ENCODE measurements around the gene C4orf36. TPM values are rescaled to one million over a fixed set of nuclear protein-coding genes. Genes with fewer than 3 reads are reported as not detected.

Gene C4orf36
- total RNA-seq, 1 experiment from 2014 or later: 5.3 TPM

- POLR2A ChIA-PET (ENCODE audit: low non-redundant PET): interaction anchor here (0.6 kb wide), 1 partner anchor 303 kb away, joined by 4 read pairs; no protein-coding TSS in a partner anchor
- no peak overlapping the region for H3K27ac ChIP-seq (ENCODE audit: low read depth, low read length, poor library complexity, severe bottlenecking)
- no peak for DNase-seq (ENCODE audit: low spot score)
Measured at GRCh38 chr4:86855572-86855971, 36.6 kb downstream of the C4orf36 start.

GRCh38 chr4:86853209-86853608 lies 39.0 kb downstream of the C4orf36 start:
- DNase-seq (ENCODE audit: low spot score): no peak
- Histone ChIP-seq H3K27ac (ENCODE audit: low read depth, low read length, poor library complexity, severe bottlenecking) (no peak overlapping the region), H3K27me3 (replicated peaks; ENCODE audit: insufficient read depth, low read depth, low read length, poor library complexity) (no peaks in the 10 kb centered on the region), H3K36me3 (ENCODE audit: insufficient read depth, low read length, poor library complexity, severe bottlenecking) (no peaks in the 10 kb centered on the region), H3K4me3 (ENCODE audit: low read depth, low read length, poor library complexity, severe bottlenecking) (no peak overlapping the region), H3K9me3 (ENCODE audit: low read depth, low read length, poor library complexity, severe bottlenecking) (no peaks in the 10 kb centered on the region), H3K4me1 (ENCODE audit: insufficient read depth, low read length, poor library complexity, severe bottlenecking) (no peaks in the 10 kb centered on the region)
- no TSS peak for BruUV-seq (replicated peaks)
- POLR2A ChIA-PET (ENCODE audit: low non-redundant PET): no interaction called here
- intact Hi-C loops (cut with micrococcal nuclease; ENCODE audit: unreplicated experiment): no loop called here
- CTCF ChIA-PET: no interaction called here
- TF ChIP-seq EZH2 (IDR thresholded peaks at IDR 0.05; ENCODE audit: borderline replicate concordance, low read depth, low read length, poor library complexity, severe bottlenecking) (no peak), CTCF (conservative IDR thresholded peaks at IDR 0.05; ENCODE audit: low read depth, low read length) (no peak)

More at GRCh38 chr4:86855572-86855971, 36.6 kb downstream of the C4orf36 start:
- intact Hi-C loops (cut with micrococcal nuclease; ENCODE audit: unreplicated experiment): no loop called here
- Histone ChIP-seq H3K36me3 (ENCODE audit: insufficient read depth, low read length, poor library complexity, severe bottlenecking) (no peaks in the 10 kb centered on the region), H3K4me1 (ENCODE audit: insufficient read depth, low read length, poor library complexity, severe bottlenecking) (no peaks in the 10 kb centered on the region), H3K9me3 (ENCODE audit: low read depth, low read length, poor library complexity, severe bottlenecking) (no peaks in the 10 kb centered on the region), H3K27me3 (replicated peaks; ENCODE audit: insufficient read depth, low read depth, low read length, poor library complexity) (no peaks in the 10 kb centered on the region), H3K4me3 (ENCODE audit: low read depth, low read length, poor library complexity, severe bottlenecking) (no peak overlapping the region)
- BruUV-seq (replicated peaks): no TSS peak
- CTCF ChIA-PET: no interaction called here
- TF ChIP-seq CTCF (conservative IDR thresholded peaks at IDR 0.05; ENCODE audit: low read depth, low read length) (no peak), EZH2 (IDR thresholded peaks at IDR 0.05; ENCODE audit: borderline replicate concordance, low read depth, low read length, poor library complexity, severe bottlenecking) (no peak)

GRCh38 chr4:86848732-86849619 lies 43.2 kb downstream of the C4orf36 start, which contains the start of gene SLC10A6:
SLC10A6 (minus strand) TSS chr4:86849384; CDS start chr4:86849115, 269 bp downstream.
- Histone ChIP-seq H3K27ac (ENCODE audit: low read depth, low read length, poor library complexity, severe bottlenecking) (no peak within 1 kb of the TSS), H3K4me1 (ENCODE audit: insufficient read depth, low read length, poor library complexity, severe bottlenecking) (peaks cover 9% of the 10 kb centered on the region), H3K4me3 (ENCODE audit: low read depth, low read length, poor library complexity, severe bottlenecking) (no peak within 1 kb of the TSS), H3K27me3 (replicated peaks; ENCODE audit: insufficient read depth, low read depth, low read length, poor library complexity) (no peaks in the 10 kb centered on the region), H3K9me3 (ENCODE audit: low read depth, low read length, poor library complexity, severe bottlenecking) (no peaks in the 10 kb centered on the region), H3K36me3 (ENCODE audit: insufficient read depth, low read length, poor library complexity, severe bottlenecking) (no peaks in the 10 kb centered on the region)
- no TSS peak for BruUV-seq (replicated peaks)
- intact Hi-C loops (cut with micrococcal nuclease; ENCODE audit: unreplicated experiment): no loop called here
- ChIA-PET CTCF (no interaction called here), POLR2A (ENCODE audit: low non-redundant PET) (no interaction called here)
- no peak for DNase-seq (ENCODE audit: low spot score)
- TF ChIP-seq CTCF (conservative IDR thresholded peaks at IDR 0.05; ENCODE audit: low read depth, low read length) (no peak), EZH2 (IDR thresholded peaks at IDR 0.05; ENCODE audit: borderline replicate concordance, low read depth, low read length, poor library complexity, severe bottlenecking) (no peak)
